ENCODE results near the gene NR4A3.
"Not testable (repeated sequence)": the region's sequence is repeated elsewhere in the genome, so short reads cannot be mapped to it uniquely, and the experiment has no call there.

The NR4A3 gene

GRCh38 chr9:99834474-99834873, 12.8 kb downstream of the NR4A3 start:
- DNase-seq (ENCODE audit: low read depth), result no peak

DNA sequence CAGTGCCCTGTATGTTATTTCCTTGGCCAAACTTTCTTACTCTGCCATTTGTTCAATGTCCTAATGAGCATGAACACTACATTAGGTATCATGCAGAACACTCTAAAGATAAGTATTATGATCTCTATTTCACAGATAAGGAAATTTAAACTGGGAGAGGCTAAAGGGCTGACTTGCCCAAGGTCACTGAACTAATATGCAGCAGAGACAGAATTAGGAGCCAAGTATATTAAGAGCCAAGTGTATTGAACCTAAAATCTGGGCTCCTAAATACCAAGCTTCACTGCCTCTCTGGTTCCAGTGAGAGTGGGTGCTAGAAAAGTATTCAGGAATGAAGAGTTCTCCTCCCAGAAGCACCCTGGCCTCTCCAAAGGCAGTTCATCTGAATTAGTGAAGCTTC, 13.5 kb downstream of the NR4A3 start:
- no peak for DNase-seq (ENCODE audit: low read depth)

DNA sequence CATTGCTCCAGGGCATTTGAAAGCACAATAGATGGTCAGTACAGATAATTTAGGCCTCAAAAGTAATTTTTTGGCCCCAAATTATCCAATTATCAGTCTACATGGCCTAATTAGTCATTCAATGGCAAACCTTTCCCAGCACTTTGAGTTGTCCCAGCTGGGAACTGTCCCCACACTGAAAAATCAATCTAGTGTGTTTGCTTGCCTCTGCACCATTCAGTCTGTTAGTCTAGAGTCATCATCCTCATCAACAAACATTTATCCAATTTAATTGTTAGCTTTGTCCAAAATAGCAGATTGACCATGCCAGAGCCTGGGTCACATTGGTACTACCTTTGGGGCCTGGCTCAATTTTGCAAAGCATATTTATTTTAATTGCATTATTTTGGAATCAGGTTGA, 13.9 kb downstream of the NR4A3 start:
- no peak for DNase-seq (ENCODE audit: low read depth)

GRCh38 chr9:99840072-99840471, 18.4 kb downstream of the NR4A3 start:
- no peak for DNase-seq (ENCODE audit: low read depth)

DNA sequence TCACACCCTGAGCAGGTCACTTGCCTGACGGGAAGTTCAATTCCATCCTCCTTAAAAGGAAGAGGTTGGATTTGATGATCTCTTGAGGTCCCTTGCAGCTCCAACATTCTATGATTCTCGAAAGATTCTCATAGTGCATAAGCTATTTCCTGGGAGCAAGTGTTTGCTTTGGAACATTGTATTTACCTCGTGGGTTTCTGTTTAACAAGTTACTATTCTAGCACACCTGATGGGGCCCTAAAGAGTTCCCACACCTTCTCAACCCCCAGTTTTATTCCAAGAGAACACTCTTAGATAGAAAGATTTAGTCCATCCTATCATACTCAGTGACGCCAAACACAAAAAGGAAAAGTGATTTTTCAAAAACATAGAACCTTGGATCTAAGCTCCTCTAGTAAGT, 23.4 kb downstream of the NR4A3 start:
- DNase-seq (ENCODE audit: low read depth), result no peak

GRCh38 chr9:99848447-99848846, 26.8 kb downstream of the NR4A3 start:
- DNase-seq (ENCODE audit: low read depth), result no peak

- DNase-seq (ENCODE audit: low read depth), result no peak
Measured at GRCh38 chr9:99850736-99851499, 29.2 kb downstream of the NR4A3 start.

DNA sequence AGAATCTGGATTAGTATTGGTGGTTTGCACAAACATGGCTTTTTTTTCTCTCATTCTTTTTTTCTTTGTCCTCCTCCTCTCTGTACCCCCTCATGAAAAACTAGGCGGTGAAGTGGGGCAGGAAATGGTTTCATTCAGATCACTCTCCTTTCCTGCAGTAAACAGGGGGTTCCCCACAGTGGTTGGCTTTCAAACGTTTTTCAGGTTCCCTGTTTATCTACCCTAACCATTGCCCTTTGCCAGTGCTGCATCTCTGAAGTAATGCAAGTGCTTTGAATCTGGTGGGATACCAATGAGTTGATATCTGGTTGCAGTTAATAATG, 29.8 kb downstream of the NR4A3 start:
- no peak for DNase-seq (ENCODE audit: low read depth)

GRCh38 chr9:99852617-99853016, 30.9 kb downstream of the NR4A3 start:
- no peak for DNase-seq (ENCODE audit: low read depth)

DNA sequence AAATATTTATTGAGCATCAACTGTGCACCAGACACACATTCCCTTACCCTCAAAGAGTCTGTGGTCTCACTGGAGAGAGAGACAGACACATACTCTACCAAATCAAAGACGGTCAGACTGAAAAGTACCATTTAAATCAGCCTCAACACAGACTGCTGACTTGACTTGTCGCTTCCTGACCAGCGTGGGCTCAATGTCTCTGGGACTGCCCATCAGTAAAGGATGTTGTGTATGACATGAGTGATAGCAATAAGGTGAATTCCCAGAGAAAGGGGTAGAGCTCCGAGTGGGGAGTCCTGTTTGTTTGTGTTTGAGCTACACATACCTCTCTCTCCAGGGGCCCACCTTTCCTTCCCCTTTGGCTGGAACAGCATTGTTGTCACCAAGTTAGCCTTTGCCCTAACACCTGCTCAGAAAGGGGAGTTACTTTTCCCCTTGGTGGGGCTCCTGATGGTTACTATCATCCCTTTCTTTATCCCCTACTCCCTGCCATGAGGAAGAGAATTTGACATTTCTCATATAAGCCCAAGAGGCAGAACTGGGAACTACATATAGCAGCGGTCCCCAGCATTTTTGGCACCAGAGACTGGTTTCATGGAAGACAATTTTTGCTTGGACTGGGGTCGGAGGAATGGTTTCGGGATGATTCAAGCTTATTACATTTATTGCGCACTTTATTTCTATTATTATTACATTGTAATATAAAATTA, 33.9 kb downstream of the NR4A3 start:
- no peak for DNase-seq (ENCODE audit: low read depth)

- not testable (repeated sequence) for DNase-seq (ENCODE audit: low read depth)
Measured at GRCh38 chr9:99857576-99857975, 35.9 kb downstream of the NR4A3 start.

DNA sequence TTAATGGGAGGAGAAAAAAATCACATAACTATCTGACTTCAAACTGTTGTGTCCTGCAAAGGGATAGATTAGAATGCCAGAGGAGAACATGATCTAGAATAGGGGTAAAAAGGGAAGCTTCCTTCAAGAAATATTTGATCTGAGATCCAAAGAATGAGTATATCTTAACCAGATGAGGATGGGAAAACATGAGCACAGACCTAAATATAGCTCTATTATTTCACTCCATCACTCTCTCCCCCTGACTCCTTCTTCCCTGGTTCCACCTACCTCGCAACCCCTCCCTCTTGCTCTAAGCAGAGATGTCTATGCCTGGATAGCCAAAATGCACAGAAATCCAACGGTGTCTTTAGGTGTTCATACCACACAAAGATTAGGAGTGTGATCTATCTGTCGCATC, 36.4 kb downstream of the NR4A3 start:
- DNase-seq (ENCODE audit: low read depth), result no peak

- DNase-seq (ENCODE audit: low read depth), result no peak
Measured at GRCh38 chr9:99859243-99859980, 37.7 kb downstream of the NR4A3 start.

- no peak for DNase-seq (ENCODE audit: low read depth)
Measured at GRCh38 chr9:99860266-99860665, 38.6 kb downstream of the NR4A3 start.

- no peak for DNase-seq (ENCODE audit: low read depth)
Measured at GRCh38 chr9:99863955-99864354, 42.3 kb downstream of the NR4A3 start.

GRCh38 chr9:99866398-99866797, 44.7 kb downstream of the NR4A3 start:
- no peak for DNase-seq (ENCODE audit: low read depth)

GRCh38 chr9:99867536-99867935, 45.9 kb downstream of the NR4A3 start:
- DNase-seq (ENCODE audit: low read depth), result no peak

DNA sequence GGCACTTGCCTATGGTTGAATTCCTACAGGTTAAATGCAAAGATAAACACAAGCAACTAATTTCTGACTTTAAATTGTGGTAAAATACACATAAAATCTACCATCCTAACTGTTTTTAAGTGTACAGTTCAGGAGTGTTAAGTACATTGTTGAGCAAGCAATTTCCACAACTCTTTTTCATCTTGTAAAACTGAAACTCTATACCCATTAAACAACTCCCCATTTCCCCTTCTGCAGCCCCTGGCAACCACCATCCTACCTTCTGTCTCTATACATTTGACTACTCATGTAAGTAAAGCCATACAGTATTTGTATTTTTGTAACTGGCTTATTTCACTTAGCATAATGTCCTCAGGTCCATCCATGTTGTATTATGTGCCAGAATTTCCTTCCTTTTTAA, 46.3 kb downstream of the NR4A3 start:
- DNase-seq (ENCODE audit: low read depth), result no peak

- DNase-seq (ENCODE audit: low read depth), result no peak
Measured at GRCh38 chr9:99868845-99869244, 47.2 kb downstream of the NR4A3 start.

GRCh38 chr9:99870126-99870525, 48.4 kb downstream of the NR4A3 start:
- DNase-seq (ENCODE audit: low read depth), result no peak

GRCh38 chr9:99873531-99873930, 51.8 kb downstream of the NR4A3 start:
- DNase-seq (ENCODE audit: low read depth), result no peak

DNA sequence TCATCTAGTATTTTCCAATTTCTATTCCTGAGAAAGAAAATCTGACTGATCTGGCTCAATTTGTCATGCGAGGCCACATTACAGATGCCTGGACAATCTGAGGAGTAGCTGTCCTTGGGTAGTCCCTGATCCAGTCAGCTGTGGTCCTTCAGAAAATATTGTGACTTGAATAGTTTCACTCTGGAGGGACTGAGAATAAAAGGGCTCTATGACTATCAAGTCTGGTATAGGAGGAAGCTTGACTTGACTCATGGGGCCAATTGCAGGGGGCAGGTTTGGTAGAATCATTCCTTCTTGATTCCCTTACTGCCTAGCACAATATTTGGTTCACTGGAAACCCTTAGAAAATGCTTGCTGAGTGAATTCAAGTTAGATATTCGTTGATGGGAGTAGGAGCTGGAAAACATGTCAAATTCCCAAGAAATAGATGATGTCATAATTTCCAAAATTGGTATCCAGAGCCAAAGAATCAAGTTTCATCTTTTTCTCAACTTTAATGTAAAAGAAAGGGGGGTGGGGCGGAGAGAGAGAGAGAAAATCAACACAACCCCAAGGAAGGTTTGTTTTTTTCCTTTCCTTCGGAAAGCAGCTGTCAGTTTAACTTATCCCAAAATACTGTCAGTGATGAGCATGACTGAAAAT, 52.4 kb downstream of the NR4A3 start:
- no peak for DNase-seq (ENCODE audit: low read depth)

DNA sequence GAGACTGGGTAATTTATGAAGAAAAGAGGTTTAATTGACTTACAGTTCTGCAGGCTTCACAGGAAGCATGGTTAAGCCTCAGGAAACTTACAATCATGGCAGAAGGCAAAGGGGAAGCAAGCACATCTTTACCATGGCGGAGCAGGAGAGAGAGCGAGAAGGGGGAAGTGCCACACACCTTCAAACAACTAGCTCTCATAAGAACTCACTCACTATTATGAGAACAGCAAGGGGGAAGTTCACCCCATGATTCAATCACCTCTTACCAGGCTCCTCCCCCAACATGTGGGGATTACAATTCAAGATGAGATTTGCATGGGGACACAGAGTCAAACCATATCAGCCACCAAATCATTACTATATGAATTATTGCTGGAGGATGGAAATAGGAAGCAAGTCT, 54.5 kb downstream of the NR4A3 start:
- no peak for DNase-seq (ENCODE audit: low read depth)
